HUES48 (cell line): ENCODE results near the gene GLS.
"Not testable (repeated sequence)": the region's sequence is repeated elsewhere in the genome, so short reads cannot be mapped to it uniquely, and the experiment has no call there.

Source experiments
- H3K27ac ChIP-seq: one replicate; pipeline ENCODE4 v1.7.0; 2013; ENCODE audit warnings: low read depth, low read length, inconsistent platforms
- H3K27me3 ChIP-seq: 2 replicates; pipeline ENCODE4 v1.6.1; 2013; ENCODE audit warnings: mild to moderate bottlenecking, low read length; ENCODE audit not compliant: control insufficient read depth, insufficient read depth
- H3K36me3 ChIP-seq: 2 replicates; pipeline ENCODE4 v1.6.1; 2013; ENCODE audit warnings: low read length; ENCODE audit not compliant: control insufficient read depth, insufficient read depth
- H3K4me1 ChIP-seq: 2 replicates; pipeline ENCODE4 v1.6.1; 2013; ENCODE audit warnings: mild to moderate bottlenecking, low read length; ENCODE audit not compliant: control insufficient read depth, insufficient read depth
- H3K4me3 ChIP-seq: 2 replicates; pipeline ENCODE4 v1.5.1; 2013; ENCODE audit warnings: mild to moderate bottlenecking, low read depth, low read length
- H3K9ac ChIP-seq: 2 replicates; pipeline ENCODE4 v1.6.1; 2013; ENCODE audit warnings: mild to moderate bottlenecking, low read depth, low read length, moderate library complexity
- H3K9me3 ChIP-seq: 2 replicates; pipeline ENCODE4 v1.6.1; 2013; ENCODE audit warnings: low read length; ENCODE audit not compliant: control insufficient read depth, insufficient read depth

GLS gene

DNA sequence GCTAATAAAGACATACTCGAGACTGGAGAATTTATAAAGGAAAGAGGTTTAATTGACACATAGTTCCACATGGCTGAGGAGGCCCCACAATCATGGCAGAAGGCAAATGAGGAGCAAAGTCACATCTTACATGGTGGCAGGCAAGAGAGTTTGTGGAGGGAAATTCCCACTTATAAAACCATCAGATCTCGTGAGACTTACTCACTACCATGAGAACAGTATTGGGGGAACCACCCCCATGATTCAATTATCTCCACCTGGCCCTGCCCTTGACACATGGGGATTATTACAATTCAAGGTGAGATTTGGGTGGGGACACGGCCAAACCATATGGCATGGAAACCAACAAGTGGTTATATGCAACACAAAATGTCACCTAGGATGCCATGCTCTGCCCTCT, 114.7 kb downstream of the GLS start:
- H3K9me3 ChIP-seq, H3K4me1 ChIP-seq, H3K4me3 ChIP-seq, H3K9ac ChIP-seq, H3K27me3 ChIP-seq, H3K27ac ChIP-seq: not testable (repeated sequence)
- peaks cover 92% of the 10 kb centered on the region for H3K36me3 ChIP-seq

DNA sequence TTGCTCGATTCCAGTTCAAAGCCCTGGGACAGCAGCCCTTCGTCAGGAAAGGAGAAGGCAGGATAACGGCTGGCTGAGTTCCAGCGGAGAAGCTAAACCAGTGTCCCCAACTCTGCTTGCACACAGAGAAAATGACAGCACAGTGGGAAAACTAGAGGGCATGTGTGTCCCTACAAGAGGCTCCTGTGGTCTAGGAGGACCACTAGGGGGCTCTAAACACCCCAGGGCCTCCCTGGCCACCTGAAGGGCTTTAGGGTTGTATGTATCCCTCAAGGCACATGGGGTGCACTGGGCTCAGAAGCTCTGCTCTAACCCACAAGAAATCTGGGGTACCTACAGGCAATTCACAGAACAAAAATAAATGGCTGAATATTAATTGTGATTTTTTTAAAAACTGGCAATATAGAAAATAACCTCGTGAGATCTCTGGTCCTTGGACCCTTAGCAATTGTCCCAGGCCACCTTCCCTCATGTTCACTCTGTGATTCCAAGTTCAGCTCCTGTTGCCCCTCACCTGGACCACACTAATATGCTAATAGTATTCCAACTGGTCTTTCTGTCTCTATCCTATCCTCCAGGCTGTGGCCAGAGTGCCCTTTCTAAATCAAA, 115.8 kb downstream of the GLS start:
- Histone ChIP-seq H3K9me3 (no peaks in the 10 kb centered on the region), H3K9ac (no peak overlapping the region), H3K27me3 (no peaks in the 10 kb centered on the region), H3K36me3 (peaks cover 92% of the 10 kb centered on the region), H3K27ac (no peak overlapping the region), H3K4me1 (no peaks in the 10 kb centered on the region), H3K4me3 (no peak overlapping the region)

DNA sequence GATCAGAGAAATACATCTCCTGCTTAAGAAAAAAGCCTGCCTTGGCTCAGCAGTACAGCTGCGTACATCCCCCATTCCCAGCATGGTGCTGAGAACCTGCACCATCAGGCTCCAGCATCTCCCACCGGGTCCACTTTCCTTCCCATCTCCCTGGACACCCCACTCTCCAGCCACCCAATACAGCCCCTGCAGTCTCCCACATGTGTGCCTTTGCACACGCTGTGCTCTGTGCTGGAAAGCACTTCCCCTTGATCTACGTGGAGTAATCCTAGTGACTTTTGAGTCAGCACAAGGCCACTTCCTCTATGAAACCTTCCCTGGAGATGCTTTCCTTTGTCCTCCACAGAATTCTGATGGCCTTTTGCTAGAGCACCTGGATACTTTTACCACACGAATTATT, 116.3 kb downstream of the GLS start:
- H3K9ac ChIP-seq = no peak overlapping the region
- H3K4me1 ChIP-seq = no peaks in the 10 kb centered on the region
- H3K9me3 ChIP-seq = no peaks in the 10 kb centered on the region
- H3K27me3 ChIP-seq = no peaks in the 10 kb centered on the region
- peaks cover 92% of the 10 kb centered on the region for H3K36me3 ChIP-seq
- no peak overlapping the region for H3K4me3 ChIP-seq
- no peak overlapping the region for H3K27ac ChIP-seq

DNA sequence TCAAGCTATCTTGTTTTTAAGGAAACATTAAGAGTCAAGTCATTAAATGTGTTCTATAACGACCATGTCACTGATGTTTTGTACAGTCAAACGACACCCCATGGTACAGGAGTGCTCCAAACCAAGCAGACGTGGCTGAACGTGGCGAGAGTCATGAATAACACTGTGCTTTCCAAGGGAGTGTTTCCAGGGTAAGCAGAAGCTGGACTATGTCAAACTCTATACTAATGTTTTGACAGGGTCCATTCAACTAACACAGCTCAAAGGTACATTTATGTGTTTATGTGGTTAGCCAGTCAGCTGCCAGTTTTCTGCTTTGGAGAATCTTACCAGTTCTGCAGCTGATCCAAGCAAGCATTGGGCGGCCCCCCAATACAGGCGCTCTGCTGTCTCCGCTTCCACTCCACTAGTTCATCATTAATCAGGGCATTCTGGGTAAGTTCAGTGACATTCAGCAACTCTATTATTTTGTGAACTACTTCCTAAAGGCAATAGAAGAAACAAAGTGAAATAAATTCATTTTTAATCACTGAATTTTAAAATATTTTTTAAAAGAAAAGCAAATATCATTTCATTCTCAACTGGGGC, 117.0 kb downstream of the GLS start:
- Histone ChIP-seq H3K4me3 (no peak overlapping the region), H3K9me3 (no peaks in the 10 kb centered on the region), H3K27ac (no peak overlapping the region), H3K36me3 (peaks cover 93% of the 10 kb centered on the region), H3K4me1 (no peaks in the 10 kb centered on the region), H3K27me3 (no peaks in the 10 kb centered on the region), H3K9ac (no peak overlapping the region)

DNA sequence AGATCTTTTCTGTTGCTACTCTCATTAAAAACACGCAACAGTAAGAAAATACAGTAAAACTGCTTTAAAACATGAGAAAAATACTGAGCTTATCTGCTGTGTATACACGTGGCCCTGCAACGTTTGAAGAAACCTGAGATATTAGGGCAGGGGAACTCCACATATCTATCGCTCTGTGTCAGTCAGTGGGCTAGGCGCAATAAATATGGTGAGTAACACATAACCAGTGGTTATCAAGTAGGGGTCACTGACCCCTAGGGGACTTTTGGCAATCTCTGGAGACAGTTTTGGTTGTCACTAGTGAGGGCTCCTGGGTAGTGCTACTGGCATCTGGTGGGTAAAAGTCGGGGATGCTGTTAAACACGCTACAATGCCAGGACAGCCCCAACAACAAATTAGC, 118.4 kb downstream of the GLS start:
- Histone ChIP-seq H3K9ac (no peak overlapping the region), H3K9me3 (no peaks in the 10 kb centered on the region), H3K27me3 (no peaks in the 10 kb centered on the region), H3K4me3 (no peak overlapping the region), H3K36me3 (peaks cover 95% of the 10 kb centered on the region), H3K27ac (no peak overlapping the region), H3K4me1 (no peaks in the 10 kb centered on the region)

DNA sequence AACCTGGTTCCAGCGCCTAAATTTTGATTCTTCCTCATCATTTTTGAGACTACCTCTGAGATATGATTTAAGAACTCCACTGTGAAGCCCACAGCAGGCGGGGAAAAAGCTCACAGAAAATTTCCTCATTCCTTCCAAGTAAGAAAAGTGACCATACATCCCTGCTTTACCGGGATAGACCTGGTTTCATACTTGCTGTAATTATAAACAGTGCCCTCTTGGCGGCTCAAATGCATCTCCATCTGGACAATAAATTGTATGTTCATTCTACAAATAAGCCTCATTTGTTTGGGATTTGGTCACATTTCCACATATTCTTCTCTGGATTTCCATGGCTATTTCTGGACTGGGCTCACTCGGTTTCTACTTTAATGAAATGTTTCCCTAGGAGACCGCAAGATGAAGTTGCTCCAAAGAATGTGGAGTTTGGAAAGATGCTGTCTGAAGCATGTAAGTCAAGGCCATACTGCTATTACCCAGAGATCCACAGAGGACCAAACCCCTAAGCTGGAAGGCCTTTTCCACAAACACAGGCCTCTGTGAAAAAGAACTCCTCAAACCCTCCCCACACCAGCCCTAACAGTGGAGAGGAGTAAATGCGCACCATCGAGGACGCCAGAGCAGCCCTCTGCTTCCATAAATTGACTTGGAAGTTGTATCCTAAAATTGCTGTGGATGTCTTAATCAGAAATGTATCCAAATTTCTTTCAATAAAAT, 119.5 kb downstream of the GLS start:
- Histone ChIP-seq H3K9ac (no peak overlapping the region), H3K4me3 (no peak overlapping the region), H3K9me3 (no peaks in the 10 kb centered on the region), H3K36me3 (peaks cover 96% of the 10 kb centered on the region), H3K27me3 (no peaks in the 10 kb centered on the region), H3K4me1 (no peaks in the 10 kb centered on the region), H3K27ac (no peak overlapping the region)

DNA sequence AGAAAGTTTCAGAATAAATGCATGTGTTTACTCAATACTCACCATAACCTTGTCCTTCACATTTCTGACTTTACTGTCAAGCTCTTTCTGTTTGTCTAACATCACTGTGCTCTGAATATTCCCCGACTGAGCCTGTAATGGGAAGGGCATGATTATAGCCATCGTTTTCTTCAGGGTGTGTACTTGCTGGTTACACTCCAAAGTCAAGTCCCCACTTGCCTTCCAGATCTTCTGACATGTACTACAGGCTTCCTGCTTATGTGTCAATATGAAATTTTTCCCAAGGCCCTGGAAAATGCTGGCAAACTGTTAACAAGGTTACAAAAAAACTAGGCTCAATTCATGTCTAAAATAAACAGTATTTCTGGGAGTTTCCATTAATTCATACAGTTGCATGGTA, 120.4 kb downstream of the GLS start:
- H3K27me3 ChIP-seq = no peaks in the 10 kb centered on the region

DNA sequence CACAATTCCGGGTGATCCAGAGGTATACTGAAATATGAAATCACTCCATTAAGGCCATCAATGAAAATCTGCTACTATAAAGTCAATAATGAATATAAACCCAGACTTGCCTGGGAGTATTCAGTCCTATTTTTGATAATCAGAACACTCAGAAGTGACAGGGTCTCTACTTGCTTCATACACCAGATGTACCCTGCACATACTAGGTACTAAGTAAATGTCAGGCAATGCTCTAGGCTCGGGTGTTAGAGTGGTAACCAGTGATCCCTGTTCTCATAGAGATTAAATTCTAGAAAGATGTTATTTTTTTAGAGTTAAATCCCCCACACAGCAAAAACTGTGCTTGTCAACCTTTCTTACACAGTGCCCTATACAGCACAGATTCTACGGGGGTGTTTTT, 121.0 kb downstream of the GLS start:
- peaks cover 96% of the 10 kb centered on the region for H3K36me3 ChIP-seq
- H3K4me3 ChIP-seq = no peak overlapping the region
- H3K4me1 ChIP-seq = no peaks in the 10 kb centered on the region
- H3K9ac ChIP-seq = no peak overlapping the region
- H3K27ac ChIP-seq = no peak overlapping the region
- no peaks in the 10 kb centered on the region for H3K27me3 ChIP-seq
- H3K9me3 ChIP-seq = no peaks in the 10 kb centered on the region

More for the DNA sequence above, 120.4 kb downstream of the GLS start:
- Histone ChIP-seq H3K9ac (no peak overlapping the region), H3K36me3 (peaks cover 96% of the 10 kb centered on the region), H3K27ac (no peak overlapping the region), H3K9me3 (no peaks in the 10 kb centered on the region), H3K4me1 (no peaks in the 10 kb centered on the region), H3K4me3 (no peak overlapping the region)

DNA sequence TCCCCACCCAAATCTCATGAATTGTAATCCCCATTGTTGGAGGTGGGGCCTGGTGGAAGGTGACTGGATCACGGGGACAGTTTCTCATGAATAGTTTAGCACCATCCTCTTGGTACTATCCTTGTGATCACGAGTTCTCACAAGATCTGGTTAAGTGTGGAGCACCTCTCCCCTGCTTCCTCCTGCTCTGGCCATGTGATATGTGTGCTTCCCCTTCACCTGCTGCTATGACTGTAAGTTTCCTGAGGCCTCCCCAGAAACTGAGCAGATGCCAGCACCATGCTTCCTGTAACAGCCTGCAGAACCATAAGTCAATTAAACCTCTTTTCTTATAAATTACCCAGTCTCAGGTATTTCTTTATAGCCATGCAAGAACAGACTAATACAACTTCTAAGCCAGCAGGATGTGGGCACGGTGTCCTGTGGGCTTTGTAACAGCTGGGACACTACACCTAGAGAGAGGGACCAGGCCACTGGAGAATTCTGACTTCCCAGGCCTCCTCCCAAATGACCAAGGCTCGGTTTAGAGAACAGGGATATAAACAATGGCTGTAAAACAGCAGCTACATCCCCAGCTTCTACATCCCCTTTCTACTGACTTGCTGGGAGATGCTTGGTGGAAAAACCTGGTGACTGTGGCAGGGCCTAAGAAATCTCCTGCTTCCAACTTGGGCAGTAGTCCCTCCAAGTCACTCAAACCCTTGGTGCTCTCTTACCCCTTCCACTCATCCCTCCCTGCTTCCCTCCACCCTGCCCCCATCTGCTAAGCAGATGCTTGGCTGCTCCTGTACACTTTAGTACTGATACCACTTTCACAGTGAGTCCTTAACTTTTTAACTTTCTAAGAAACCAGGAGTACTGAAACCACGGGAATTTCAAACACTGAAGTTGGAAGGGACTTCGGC, 123.0 kb downstream of the GLS start:
- Histone ChIP-seq H3K9me3 (no peaks in the 10 kb centered on the region), H3K4me1 (no peaks in the 10 kb centered on the region), H3K27ac (no peak overlapping the region), H3K9ac (no peak overlapping the region), H3K36me3 (peaks cover 99% of the 10 kb centered on the region), H3K4me3 (no peak overlapping the region), H3K27me3 (no peaks in the 10 kb centered on the region)

DNA sequence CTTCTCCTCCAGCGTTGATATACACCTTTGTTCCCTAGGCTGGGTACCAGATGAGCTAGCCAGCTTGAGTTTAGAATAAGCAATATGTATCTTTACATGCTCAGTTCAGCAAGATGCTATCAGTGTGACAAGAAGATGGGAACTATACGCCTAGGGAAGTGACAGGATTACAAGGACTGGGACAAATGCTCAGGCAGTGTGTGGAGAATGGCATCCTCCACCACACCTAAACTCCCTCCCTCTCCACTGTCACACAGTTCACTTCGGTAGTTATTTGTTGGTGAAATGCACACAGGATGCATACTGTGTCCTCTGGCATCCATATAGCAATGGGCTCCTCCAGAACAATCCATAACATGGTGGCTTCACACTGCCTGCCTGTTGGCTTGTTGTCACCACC, 125.7 kb downstream of the GLS start:
- H3K27ac ChIP-seq = no peak overlapping the region
- no peaks in the 10 kb centered on the region for H3K4me1 ChIP-seq
- no peak overlapping the region for H3K9ac ChIP-seq
- H3K4me3 ChIP-seq = no peak overlapping the region
- no peaks in the 10 kb centered on the region for H3K27me3 ChIP-seq
- peaks cover 96% of the 10 kb centered on the region for H3K36me3 ChIP-seq
- H3K9me3 ChIP-seq = no peaks in the 10 kb centered on the region
